OCI-M2 (cell line): ENCODE data around the gene SYNC.
"Not testable (repeated sequence)": the region's sequence is repeated elsewhere in the genome, so short reads cannot be mapped to it uniquely, and the experiment has no call there.

ENCODE experiments used
- DNase-seq: peaks from one replicate; lab custom pipeline; 2025; ENCODE audit not compliant: unreplicated experiment; lab: John Stamatoyannopoulos, UW

The SYNC gene

GRCh38 chr1:32695098-32695904, 7.3 kb downstream of the SYNC start:
- DNase-seq: no peak

- DNase-seq: no peak
Measured at GRCh38 chr1:32693455-32694174, 9.0 kb downstream of the SYNC start.

- DNase-seq: no peak
Measured at GRCh38 chr1:32686387-32686786, 16.2 kb downstream of the SYNC start.

- DNase-seq: no peak
Measured at GRCh38 chr1:32685498-32685897, 17.1 kb downstream of the SYNC start.

- DNase-seq: no peak
Measured at GRCh38 chr1:32684167-32684811, 18.3 kb downstream of the SYNC start.

- DNase-seq: no peak
Measured at GRCh38 chr1:32683397-32683796, 19.2 kb downstream of the SYNC start.

- no peak for DNase-seq
Measured at GRCh38 chr1:32681999-32682398, 20.6 kb downstream of the SYNC start.

GRCh38 chr1:32681509-32681908, 21.1 kb downstream of the SYNC start:
- no peak for DNase-seq

GRCh38 chr1:32680642-32681041, 21.9 kb downstream of the SYNC start:
- DNase-seq: no peak

- DNase-seq: not testable (repeated sequence)
Measured at GRCh38 chr1:32679993-32680392, 22.6 kb downstream of the SYNC start.

- DNase-seq: no peak
Measured at GRCh38 chr1:32676945-32677344, 25.6 kb downstream of the SYNC start.

- DNase-seq: not testable (repeated sequence)
Measured at GRCh38 chr1:32668716-32669115, 33.9 kb downstream of the SYNC start.

- DNase-seq: no peak
Measured at GRCh38 chr1:32666901-32667566, 35.5 kb downstream of the SYNC start.

- no peak for DNase-seq
Measured at GRCh38 chr1:32665915-32666314, 36.7 kb downstream of the SYNC start.

GRCh38 chr1:32659581-32659980, 43.0 kb downstream of the SYNC start:
- no peak for DNase-seq

- DNase-seq: no peak
Measured at GRCh38 chr1:32652244-32652962, 50.2 kb downstream of the SYNC start.

- DNase-seq: no peak
Measured at GRCh38 chr1:32651461-32652073, 51.0 kb downstream of the SYNC start.

- peak; percentile 58 for DNase-seq
Measured at GRCh38 chr1:32650752-32651460, 51.7 kb downstream of the SYNC start, which contains the start of gene RBBP4. Gene RBBP4 (plus strand): TSS chr1:32651208. CDS start chr1:32651307, 99 bp downstream.

- peak; percentile 52 for DNase-seq
Measured at GRCh38 chr1:32650248-32650751, 52.3 kb downstream of the SYNC start, which contains the start of gene ZBTB8OS. Gene ZBTB8OS (minus strand): TSS chr1:32650550. CDS start chr1:32650529, 21 bp downstream.
